GM21786 (cell line): ENCODE measurements around the gene TGIF2.
"Not testable (repeated sequence)": the region's sequence is repeated elsewhere in the genome, so short reads cannot be mapped to it uniquely, and the experiment has no call there.

Experiments used
- ATAC-seq: cut with Tn5 transposase; IDR thresholded peaks from one replicate; pipeline ENCODE4 v1.9.1; 2021; ENCODE audit not compliant: unreplicated experiment

The TGIF2 gene

DNA sequence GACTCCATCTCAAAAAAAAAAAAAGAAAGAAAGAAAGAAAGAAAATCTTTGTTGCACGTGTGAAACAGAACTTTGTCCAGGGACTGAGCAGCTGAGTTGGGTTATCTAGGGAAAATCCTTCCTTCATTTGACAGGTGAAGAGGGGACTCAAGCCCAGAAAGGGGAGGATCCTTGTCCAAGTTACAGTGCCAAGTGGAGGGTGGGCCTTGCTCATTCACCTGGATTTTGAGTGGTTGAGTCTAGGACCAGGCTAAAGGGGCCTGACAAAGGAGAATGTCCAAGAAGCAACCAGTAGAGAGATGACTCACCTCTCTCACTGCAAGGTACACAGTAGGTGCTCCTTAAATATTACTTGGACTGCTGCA lies 2.7 kb downstream of the TGIF2 start:
- ATAC-seq: no peak

DNA sequence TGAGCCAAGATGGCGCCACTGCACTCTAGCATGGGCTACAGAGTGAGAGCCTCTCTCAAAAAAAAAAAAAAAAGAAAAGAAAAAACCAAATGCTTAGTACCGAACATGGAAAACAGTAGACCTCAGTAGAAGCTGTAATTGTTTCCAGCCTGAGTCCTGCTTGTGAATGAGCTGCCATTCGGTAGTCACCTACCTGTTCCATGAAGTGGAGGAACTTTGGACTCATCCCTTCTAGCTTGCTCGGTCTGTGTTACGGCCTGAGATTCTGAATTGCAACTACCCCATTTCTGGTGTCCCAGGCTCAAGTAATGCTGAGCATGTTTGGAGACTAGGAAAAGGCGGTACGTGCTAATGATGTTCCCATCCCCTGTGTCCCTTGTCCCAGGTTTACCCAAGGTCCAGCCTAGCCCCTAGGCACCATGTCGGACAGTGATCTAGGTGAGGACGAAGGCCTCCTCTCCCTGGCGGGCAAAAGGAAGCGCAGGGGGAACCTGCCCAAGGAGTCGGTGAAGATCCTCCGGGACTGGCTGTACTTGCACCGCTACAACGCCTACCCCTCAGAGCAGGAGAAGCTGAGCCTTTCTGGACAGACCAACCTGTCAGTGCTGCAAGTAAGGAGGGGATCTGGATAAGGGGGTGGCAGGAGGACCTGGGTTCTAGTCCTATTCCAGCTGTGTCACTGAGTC lies 5.1 kb downstream of the TGIF2 start:
- no peak for ATAC-seq

- no peak for ATAC-seq
Observed at GRCh38 chr20:36579996-36580545, 6.7 kb downstream of the TGIF2 start.

GRCh38 chr20:36582322-36582721 lies 8.9 kb downstream of the TGIF2 start:
- no peak for ATAC-seq

DNA sequence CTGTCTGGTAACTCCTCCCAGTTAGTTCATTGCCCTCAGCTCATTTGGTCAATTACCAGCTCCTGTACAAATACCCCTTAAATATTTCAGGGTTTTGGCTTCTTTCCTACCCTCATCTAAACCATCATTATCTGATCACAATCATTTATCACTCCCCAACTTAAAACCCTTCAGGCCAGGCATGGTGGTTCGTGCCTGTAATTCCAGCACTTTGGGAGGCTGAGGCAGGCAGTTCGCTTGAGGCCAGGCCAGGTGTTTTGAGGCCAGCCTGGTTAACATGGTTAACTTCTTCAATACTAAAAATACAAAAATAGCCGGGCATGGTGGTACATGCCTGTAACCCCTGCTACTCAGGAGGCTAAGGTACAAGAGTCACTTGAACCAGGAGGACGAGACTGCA lies 9.4 kb downstream of the TGIF2 start:
- no peak for ATAC-seq

GRCh38 chr20:36584018-36584481 lies 10.7 kb downstream of the TGIF2 start:
- no peak for ATAC-seq

DNA sequence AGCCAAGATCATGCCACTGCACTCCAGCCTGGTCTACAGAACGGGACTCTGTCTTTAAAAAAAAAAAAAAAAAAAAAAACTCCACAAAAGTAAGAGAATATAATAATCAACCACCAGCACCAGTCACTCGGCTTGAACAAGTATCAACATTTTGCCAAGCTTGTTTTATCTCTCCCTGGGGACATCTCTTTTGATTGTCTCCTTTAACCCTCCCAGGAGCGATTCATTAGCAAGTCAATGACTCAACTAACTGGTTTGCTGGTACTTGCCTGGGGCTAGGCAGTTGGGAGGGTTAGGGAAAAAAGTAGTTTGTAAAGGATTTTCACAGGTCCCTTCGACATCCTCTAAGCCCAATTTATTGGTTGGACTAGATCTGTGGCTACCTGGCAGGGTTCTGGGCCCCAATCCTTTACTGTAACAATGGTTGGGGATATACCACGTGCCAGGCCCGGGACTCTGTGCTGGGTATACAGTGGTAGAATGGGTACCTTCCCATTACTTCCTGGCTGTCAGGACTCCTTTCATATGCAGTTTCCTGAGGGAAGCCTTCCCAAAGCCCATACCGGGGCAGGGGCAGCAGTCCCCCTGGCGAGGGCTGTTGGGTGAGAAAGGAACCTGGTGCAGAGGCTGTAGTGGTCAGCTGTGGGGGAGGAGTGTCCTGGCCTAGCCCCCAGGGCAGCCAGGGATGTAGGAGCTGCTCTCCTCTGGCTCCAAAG lies 12.2 kb downstream of the TGIF2 start:
- ATAC-seq: no peak

DNA sequence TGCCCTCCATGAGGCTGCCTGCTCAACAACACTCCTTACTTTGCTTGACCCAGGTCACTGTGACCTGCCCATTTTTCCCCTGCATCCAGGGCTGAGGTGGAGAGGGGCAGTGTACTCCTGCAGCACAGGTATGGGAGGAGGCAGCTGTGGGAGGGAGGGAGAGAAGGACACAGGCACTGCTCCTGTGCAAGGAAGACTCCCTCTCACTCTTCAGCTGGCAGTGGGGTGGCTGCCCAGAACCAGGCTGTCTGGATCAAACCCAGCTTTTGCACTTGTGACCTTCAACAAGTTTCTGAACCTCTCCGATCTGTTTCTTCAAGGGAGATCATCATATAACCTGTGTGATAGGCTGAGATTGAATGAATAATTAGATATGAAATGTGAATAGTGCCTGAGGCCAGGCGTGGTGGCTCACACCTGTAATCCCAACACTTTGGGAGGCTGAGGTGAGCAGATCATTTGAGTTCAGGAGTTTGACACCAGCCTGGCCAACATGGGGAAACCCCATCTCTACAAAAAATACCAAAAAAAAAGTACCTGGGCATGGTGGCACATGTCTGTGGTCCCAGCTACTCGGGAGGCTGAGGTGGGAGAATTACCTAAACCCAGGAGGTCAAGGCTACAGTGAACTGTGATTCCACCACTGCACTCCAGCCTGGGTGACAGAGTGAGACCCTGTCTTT lies 14.1 kb downstream of the TGIF2 start:
- no peak for ATAC-seq

GRCh38 chr20:36591281-36591680 lies 17.9 kb downstream of the TGIF2 start:
- no peak for ATAC-seq

DNA sequence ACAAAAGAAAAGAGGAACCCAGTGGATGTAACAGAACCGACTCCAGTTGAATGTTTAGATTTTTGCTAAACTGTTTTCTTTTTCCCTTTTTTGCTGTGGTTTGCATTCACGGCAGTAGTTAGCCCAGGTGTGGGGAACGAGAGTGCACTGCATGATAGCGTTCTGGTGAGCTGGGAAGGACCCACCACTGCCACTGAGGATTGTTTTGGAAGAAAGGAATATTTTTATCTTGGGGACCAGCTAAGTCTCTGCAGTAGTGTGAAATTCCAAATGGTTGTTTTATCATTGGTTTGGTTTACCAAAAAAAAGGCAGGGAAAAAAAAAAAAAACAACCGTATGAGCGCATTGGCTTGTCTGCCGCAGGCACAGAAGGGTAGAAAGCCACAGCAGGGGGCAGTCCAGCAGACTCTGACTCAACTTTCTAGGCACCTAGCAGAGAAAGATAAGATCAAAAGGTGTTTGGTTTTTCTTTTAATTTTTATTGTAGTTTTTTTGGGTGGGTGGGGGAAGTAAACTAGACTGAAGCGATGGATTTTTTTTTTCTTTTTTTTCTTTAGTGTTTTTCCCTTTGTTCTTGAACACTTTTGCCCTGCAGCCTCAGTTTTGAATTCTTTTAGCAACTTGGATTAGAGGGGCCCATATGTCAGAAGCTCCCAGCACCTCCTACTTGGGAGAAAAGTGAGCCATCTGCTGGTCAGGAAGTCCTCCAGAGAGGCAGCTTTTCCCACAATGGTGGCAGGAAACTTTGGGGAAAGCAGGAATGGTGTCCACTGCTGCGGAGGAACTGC lies 18.7 kb downstream of the TGIF2 start:
- no peak for ATAC-seq

GRCh38 chr20:36593347-36593929 lies 20.0 kb downstream of the TGIF2 start:
- no peak for ATAC-seq

DNA sequence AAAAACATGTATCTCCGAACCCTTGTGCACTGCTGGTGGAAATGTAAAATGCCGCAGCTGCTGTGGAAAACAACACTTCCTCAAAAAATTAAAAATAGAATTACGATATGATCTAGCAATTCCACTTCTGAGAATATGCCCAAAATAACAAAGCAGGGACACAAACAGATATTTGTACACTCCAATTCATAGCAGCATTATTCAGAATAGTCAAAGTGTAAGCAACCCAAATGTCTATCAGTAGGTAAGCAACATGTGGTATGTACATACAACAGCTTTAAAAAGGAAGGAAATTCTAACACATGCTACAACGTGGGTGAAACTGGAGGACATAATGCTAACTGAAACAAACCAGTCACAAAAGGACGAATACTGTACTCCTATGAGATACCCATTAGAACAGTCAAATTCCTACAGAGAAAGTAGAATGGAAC lies 26.5 kb downstream of the TGIF2 start:
- no peak for ATAC-seq

GRCh38 chr20:36601540-36601939 lies 28.1 kb downstream of the TGIF2 start:
- ATAC-seq: no peak

DNA sequence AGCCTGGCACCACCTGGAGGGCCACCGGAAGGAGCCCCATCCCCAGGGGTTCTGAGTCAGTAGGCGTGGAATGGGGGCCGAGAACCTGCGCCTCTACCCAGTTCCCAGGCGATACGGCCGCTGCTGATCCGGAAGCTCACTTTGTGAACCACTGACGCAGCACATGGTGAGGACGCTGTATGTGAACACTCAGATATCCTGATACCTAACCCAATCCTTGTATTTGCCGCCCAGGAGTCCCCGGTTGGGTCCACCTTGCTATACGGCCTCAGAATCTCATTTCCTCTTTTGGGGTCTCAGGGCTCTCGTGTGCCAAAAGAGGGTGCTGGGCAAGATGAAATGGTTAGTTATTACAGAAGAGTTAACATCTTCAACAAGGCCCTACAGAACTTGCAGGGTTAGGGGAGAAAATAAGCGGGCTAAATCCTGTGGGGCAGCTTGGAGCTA lies 31.6 kb downstream of the TGIF2 start:
- peak; percentile 38 for ATAC-seq

DNA sequence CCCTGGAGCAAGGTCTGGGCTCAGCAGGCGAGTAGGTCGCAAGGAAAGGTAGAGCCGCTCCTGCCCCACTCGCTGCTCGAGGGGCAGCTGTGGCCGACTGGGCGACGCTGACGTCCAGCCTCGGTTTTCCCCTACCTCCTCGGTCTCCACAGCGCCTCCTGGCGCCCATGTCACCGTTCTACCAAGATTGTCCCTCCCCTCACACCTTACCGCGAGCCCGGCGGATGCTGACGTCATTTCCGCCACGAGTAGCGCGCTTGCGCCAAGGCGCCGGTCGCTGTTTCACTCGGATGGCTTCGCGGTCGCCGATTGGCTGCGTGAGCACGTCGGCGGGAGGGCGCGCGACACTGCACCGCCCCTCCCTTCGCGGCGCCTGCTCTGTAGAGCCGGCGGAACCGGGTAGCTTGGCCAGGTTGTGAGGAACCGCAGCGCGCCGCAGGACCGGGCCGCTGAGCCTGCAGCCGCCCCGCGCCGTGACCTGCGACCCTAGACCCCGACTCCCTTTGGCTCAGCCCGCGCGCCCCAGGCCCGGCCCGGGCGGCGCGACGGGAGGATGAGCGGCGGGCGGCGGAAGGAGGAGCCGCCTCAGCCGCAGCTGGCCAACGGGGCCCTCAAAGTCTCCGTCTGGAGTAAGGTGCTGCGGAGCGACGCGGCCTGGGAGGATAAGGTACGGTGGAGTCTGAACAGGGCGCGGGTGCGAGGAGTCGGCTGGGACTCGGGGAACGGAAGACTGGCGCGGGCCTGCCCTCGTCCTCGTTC lies 32.2 kb downstream of the TGIF2 start, which contains the start of gene RAB5IF:
RAB5IF (plus strand) TSS at position 381 of the 759 bp plus-strand sequence; CDS start at position 554, 173 bp downstream.
- peak; percentile 87 for ATAC-seq

GRCh38 chr20:36606158-36607066 lies 33.0 kb downstream of the TGIF2 start:
- ATAC-seq: no peak

DNA sequence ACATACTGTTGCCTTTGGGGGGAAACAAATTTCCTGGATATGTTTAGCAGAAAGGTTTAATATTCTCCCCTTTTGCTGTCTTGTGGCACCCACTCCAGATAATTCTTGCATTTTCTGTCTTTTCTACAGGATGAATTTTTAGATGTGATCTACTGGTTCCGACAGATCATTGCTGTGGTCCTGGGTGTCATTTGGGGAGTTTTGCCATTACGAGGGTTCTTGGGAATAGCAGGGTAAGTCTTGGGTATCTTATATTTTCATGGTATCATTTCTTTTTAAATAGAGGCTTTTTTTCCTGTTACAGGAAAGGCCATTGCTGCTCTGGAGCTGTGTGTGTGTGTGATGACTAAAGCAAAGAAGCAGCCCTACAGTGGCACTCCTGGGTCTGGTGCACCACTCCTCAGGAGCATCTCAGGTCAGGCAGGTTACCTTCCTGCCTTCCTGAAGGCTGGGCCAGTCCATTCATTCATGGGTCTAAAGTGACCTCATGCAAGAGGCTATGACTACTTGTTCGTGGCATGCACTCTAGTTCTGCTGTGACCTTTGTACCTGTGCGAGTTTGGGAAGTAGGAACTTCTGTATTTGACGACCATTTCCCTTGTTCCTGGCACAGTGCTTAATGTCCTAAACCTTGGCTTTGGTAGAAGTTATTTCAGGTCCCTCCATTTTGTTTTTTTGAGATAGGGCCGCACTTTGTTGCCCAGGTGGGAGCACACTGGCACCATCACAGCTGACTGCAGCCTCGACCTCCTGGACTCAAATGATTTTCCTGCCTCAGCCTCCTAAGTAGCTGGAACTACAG lies 34.4 kb downstream of the TGIF2 start:
- ATAC-seq: no peak

- not testable (repeated sequence) for ATAC-seq
Observed at GRCh38 chr20:36608388-36608728, 35.0 kb downstream of the TGIF2 start.
